Esophagus muscularis mucosa (tissue), 3 donors: ENCODE data around the gene GAS2L1.

Experiments used
- POLR2A ChIP-seq: fragments of 450-650 bp; IDR thresholded peaks from one replicate; pipeline ENCODE4 v1.6.1; 2017; ENCODE audit warnings: antibody characterized with exemption, moderate library complexity, mild to moderate bottlenecking, low read depth
- TF ChIP-seq, protein P1 (sequence below), 3 experiments: fragments of 200-600 bp in 2 of 3; fragments of 450-650 bp in 1 of 3; sonication (generic) in 2 of 3; IDR thresholded peaks; one replicate each; pipeline ENCODE4 v1.5.1; 2017 to 2019; ENCODE audit warnings: antibody characterized with exemption in 3 of 3, mild to moderate bottlenecking in 2 of 3, moderate library complexity in 1 of 3

DNA sequence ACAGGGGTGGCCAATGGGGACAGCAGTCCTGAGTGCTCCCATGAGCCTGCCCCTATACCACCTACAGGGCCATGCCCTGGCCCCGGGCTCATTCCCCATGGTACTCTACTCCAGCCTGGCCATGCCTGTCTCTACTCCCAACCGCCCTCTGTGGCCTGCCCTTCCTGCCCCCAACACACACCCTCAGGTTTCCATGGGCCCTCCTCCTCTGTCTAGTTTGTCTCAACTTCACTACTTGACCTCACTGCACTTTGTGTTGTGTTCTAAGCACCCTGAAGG is 35.3 kb downstream of the GAS2L1 start:
- TF ChIP-seq, protein P1, sequence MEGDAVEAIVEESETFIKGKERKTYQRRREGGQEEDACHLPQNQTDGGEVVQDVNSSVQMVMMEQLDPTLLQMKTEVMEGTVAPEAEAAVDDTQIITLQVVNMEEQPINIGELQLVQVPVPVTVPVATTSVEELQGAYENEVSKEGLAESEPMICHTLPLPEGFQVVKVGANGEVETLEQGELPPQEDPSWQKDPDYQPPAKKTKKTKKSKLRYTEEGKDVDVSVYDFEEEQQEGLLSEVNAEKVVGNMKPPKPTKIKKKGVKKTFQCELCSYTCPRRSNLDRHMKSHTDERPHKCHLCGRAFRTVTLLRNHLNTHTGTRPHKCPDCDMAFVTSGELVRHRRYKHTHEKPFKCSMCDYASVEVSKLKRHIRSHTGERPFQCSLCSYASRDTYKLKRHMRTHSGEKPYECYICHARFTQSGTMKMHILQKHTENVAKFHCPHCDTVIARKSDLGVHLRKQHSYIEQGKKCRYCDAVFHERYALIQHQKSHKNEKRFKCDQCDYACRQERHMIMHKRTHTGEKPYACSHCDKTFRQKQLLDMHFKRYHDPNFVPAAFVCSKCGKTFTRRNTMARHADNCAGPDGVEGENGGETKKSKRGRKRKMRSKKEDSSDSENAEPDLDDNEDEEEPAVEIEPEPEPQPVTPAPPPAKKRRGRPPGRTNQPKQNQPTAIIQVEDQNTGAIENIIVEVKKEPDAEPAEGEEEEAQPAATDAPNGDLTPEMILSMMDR (IDR thresholded peaks at IDR 0.05) = no peak
- no peak for TF ChIP-seq POLR2A
